Measurements from ENCODE around the gene INIP. TPM values are rescaled to one million over a fixed set of nuclear protein-coding genes. Genes with fewer than 3 reads are reported as not detected.
A peak's percentile ranks its signal among the peaks of the same experiment; 100 is the strongest.

INIP gene
- polyA plus RNA-seq, 1 donor from 2014 or later, result 64.7 TPM

DNA sequence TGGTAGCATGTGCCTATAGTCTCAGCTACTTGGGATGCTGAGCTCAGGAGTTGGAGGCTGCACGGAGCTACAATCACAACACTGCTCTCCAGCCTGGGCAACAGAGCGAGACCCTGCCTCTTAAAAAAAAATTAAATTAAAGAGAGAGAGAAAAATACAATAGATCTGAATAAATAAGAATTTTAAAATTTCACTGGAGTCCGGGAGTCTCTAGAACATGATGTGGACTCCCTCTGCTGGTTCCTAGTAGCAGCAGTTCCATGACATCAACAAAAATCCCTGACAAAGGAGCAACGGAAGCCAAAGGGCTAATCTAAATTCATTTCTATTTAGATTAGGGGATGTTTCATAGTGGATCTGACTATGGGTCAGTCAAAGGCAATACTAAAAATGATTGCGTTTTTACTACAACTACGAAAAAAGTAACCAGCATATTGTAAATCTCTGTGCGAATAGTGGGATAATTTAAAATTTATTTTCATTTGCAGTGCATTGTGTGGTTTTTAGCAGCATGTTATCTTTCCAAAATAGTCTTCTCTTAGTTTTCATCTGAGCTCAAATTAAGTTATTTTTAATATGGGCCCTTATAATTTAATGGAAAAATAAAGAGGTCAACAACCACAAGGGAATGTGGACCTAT is 6.7 kb downstream of the INIP start:
- H3K9me3 ChIP-seq (ENCODE audit: low read length), result no peaks in the 10 kb centered on the region
- no peak overlapping the region for H3K4me2 ChIP-seq (ENCODE audit: low read length)
- H2AFZ ChIP-seq (ENCODE audit: low read depth, low read length), result no peak overlapping the region
- no peak overlapping the region for H3K9ac ChIP-seq (ENCODE audit: low read length)
- H3K79me2 ChIP-seq (replicated peaks; ENCODE audit: insufficient read depth, low read length), result peaks cover 25% of the 10 kb centered on the region
- H3K9me2 ChIP-seq (ENCODE audit: insufficient read depth, low read length), result no peaks in the 10 kb centered on the region
- H3F3A ChIP-seq (ENCODE audit: insufficient read depth, low read length, poor library complexity, severe bottlenecking), result no peaks in the 10 kb centered on the region
- TF ChIP-seq, protein P1, sequence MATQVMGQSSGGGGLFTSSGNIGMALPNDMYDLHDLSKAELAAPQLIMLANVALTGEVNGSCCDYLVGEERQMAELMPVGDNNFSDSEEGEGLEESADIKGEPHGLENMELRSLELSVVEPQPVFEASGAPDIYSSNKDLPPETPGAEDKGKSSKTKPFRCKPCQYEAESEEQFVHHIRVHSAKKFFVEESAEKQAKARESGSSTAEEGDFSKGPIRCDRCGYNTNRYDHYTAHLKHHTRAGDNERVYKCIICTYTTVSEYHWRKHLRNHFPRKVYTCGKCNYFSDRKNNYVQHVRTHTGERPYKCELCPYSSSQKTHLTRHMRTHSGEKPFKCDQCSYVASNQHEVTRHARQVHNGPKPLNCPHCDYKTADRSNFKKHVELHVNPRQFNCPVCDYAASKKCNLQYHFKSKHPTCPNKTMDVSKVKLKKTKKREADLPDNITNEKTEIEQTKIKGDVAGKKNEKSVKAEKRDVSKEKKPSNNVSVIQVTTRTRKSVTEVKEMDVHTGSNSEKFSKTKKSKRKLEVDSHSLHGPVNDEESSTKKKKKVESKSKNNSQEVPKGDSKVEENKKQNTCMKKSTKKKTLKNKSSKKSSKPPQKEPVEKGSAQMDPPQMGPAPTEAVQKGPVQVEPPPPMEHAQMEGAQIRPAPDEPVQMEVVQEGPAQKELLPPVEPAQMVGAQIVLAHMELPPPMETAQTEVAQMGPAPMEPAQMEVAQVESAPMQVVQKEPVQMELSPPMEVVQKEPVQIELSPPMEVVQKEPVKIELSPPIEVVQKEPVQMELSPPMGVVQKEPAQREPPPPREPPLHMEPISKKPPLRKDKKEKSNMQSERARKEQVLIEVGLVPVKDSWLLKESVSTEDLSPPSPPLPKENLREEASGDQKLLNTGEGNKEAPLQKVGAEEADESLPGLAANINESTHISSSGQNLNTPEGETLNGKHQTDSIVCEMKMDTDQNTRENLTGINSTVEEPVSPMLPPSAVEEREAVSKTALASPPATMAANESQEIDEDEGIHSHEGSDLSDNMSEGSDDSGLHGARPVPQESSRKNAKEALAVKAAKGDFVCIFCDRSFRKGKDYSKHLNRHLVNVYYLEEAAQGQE (IDR thresholded peaks at IDR 0.05; ENCODE audit: borderline replicate concordance), result no peak
- TF ChIP-seq EZH2 (IDR thresholded peaks at IDR 0.05; ENCODE audit: borderline replicate concordance, insufficient read depth, low read length, poor library complexity, severe bottlenecking) (no peak), CTCF (IDR thresholded peaks at IDR 0.05; ENCODE audit: poor library complexity, severe bottlenecking) (peak; percentile 72), SMC3 (conservative IDR thresholded peaks at IDR 0.05; ENCODE audit: poor library complexity) (peak; percentile 66), POLR2AphosphoS5 (IDR thresholded peaks at IDR 0.05) (no peak), TAF1 (IDR thresholded peaks at IDR 0.05; ENCODE audit: low read depth) (no peak), MXI1 (conservative IDR thresholded peaks at IDR 0.05; ENCODE audit: poor library complexity, severe bottlenecking) (no peak), EP300 (conservative IDR thresholded peaks at IDR 0.05; ENCODE audit: poor library complexity, severe bottlenecking) (no peak), RAD21 (conservative IDR thresholded peaks at IDR 0.05) (peak; percentile 68)
- no peak overlapping the region for H3K27ac ChIP-seq (ENCODE audit: low read length)
- H4K20me1 ChIP-seq (ENCODE audit: insufficient read depth), result no peaks in the 10 kb centered on the region
- no peaks in the 10 kb centered on the region for H3K27me3 ChIP-seq (ENCODE audit: insufficient read depth, low read depth, low read length)
- H3K4me3 ChIP-seq (ENCODE audit: low read length), result no peak overlapping the region
- H3K36me3 ChIP-seq (ENCODE audit: insufficient read depth, low read length), result no peaks in the 10 kb centered on the region

GRCh38 chr9:112705768-112706427 is 12.0 kb downstream of the INIP start:
- Histone ChIP-seq H3K9me2 (ENCODE audit: insufficient read depth, low read length) (no peaks in the 10 kb centered on the region), H3K27ac (ENCODE audit: low read length) (no peak overlapping the region), H2AFZ (ENCODE audit: low read depth, low read length) (no peak overlapping the region), H3K36me3 (ENCODE audit: insufficient read depth, low read length) (no peaks in the 10 kb centered on the region), H3K79me2 (replicated peaks; ENCODE audit: insufficient read depth, low read length) (peaks cover 7% of the 10 kb centered on the region), H3K4me3 (ENCODE audit: low read length) (no peak overlapping the region), H3K9me3 (ENCODE audit: low read length) (no peaks in the 10 kb centered on the region), H4K20me1 (ENCODE audit: insufficient read depth) (no peaks in the 10 kb centered on the region), H3K27me3 (ENCODE audit: insufficient read depth, low read depth, low read length) (no peaks in the 10 kb centered on the region), H3K9ac (ENCODE audit: low read length) (no peak overlapping the region), H3F3A (ENCODE audit: insufficient read depth, low read length, poor library complexity, severe bottlenecking) (no peaks in the 10 kb centered on the region), H3K4me2 (ENCODE audit: low read length) (no peak overlapping the region)
- TF ChIP-seq EP300 (conservative IDR thresholded peaks at IDR 0.05; ENCODE audit: poor library complexity, severe bottlenecking) (no peak), SMC3 (conservative IDR thresholded peaks at IDR 0.05; ENCODE audit: poor library complexity) (peak; percentile 57), CTCF (IDR thresholded peaks at IDR 0.05; ENCODE audit: poor library complexity, severe bottlenecking) (peak; percentile 51), TAF1 (IDR thresholded peaks at IDR 0.05; ENCODE audit: low read depth) (no peak), EZH2 (IDR thresholded peaks at IDR 0.05; ENCODE audit: borderline replicate concordance, insufficient read depth, low read length, poor library complexity, severe bottlenecking) (no peak), RAD21 (conservative IDR thresholded peaks at IDR 0.05) (peak; percentile 57), POLR2AphosphoS5 (IDR thresholded peaks at IDR 0.05) (no peak), MXI1 (conservative IDR thresholded peaks at IDR 0.05; ENCODE audit: poor library complexity, severe bottlenecking) (no peak)
- TF ChIP-seq, protein P1 (IDR thresholded peaks at IDR 0.05; ENCODE audit: borderline replicate concordance), result no peak
